Muscle of arm (tissue), 12 donors: ENCODE results near the gene KIRREL3. TPM values are rescaled to one million over a fixed set of nuclear protein-coding genes. Genes with fewer than 3 reads are reported as not detected.
A peak's percentile ranks its signal among the peaks of the same experiment; 100 is the strongest.

Experiments
- DNase-seq: peaks from one replicate; pipeline ENCODE4 v3.0.0-alpha.2; 2013
- polyA plus RNA-seq, 12 donors: library from polyadenylated mRNA; unstranded; fragments of 120-200 nt; gene quantifications; one replicate each; pipeline ENCODE4 v1.2.1, GENCODE V29; 2013; ENCODE audit not compliant: insufficient read length in 12 of 12

Gene KIRREL3
- polyA plus RNA-seq, 12 donors, result 0.43 to 2.4 (median 1.0) TPM; not detected in 2

DNA sequence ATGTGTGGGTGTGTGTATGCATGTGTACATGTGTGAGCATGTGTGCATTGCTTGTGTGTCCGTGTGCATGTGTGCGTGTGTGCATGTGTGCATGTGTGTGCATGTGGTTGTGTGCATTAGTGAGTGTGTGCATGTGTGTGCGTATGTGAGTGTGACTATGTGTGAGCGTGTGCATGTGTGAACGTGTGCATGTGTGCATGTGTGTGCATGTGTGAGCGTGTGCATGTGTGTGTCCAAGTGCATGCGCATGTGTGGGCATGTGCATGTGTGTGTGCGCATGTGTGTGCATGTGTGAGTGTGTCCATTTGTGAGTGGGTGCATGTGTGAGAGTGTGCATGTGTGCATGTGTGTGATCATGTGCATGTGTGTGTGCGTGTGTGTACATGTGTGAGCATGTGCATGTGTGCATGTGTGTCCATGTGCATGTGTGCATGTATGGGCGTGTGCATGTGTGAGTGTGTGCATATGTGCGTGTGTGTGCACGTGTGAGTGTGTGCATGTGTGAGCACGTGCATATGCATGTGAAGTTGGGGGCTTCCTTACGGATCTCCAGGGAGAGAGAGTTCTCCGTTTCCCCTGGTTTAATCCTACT, 549.3 kb downstream of the KIRREL3 start:
- no peak for DNase-seq

DNA sequence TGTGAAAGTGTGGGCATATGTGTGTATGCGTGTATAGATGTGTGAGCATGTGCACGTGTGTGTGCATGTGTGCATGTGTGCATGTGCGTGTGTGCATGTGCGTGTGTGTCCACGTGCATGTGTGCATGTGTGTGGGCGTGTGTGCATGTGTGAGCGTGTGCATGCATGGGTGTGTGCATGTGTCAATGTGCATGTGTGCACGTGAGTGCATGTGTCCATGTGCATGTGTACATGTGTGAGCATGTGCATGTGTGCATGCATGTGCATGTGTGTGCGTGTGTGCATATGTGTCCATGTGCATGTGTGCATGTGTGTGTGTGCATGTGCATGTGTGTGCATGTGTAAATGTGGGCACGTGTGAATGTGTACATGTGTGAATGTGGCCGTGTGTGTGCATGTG, 549.8 kb downstream of the KIRREL3 start:
- DNase-seq, result no peak

DNA sequence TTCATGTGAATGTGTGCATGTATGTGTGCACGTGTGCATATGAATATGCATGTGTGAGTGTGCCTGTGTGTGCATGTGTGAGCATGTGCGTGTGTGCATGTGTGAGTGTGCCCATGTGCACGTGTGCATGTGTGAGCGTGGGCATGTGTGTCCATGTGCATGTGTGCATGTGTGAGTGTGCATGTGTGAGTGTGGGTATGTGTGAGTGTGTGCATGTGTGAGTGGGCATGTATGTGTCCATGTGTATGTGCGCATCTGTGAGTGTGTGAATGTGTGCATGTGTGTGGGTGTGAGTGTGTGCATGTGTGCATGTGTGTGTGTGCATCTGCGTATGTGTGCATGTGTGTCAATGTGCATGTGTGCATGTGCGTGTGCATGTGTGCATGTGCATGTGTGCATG, 550.4 kb downstream of the KIRREL3 start:
- no peak for DNase-seq

DNA sequence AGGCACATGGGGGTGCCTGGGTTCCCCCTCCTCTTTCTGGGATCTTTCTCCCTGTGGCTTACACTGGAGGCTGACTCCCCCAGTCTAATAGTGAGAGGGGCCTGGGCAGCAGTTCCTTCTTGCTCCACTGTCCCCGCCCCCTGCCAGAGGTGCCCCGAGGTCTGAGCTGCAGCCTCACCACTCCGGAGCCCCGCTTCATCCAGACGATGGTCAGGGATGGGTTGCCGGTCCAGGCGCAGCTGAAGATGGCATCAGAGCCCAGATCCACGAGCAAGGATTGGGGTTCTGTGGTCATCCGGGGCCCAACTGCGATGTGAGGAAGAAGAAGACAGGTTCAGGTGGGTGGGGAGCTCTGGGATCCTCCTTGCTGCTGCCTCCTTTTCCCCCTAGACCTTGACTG, 554.0 kb downstream of the KIRREL3 start:
- no peak for DNase-seq

DNA sequence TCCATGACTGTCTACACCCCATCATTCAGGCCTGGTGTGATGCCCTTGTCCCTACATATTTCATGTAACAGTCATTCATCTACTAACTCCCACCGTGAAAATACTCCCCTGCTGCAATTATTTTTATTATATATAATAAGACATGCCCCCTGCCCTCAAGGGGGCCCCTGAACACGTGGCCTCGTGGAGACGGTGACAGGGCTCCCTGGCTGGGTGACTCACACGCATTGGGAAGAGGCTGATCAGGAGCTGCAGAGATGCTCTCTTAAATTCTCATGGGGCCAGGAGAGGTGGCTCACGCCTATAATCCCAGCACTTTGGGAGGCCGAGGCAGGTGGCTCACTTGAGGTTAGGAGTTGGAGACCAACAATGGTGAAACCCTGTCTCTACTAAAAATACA, 556.5 kb downstream of the KIRREL3 start:
- DNase-seq, result no peak

DNA sequence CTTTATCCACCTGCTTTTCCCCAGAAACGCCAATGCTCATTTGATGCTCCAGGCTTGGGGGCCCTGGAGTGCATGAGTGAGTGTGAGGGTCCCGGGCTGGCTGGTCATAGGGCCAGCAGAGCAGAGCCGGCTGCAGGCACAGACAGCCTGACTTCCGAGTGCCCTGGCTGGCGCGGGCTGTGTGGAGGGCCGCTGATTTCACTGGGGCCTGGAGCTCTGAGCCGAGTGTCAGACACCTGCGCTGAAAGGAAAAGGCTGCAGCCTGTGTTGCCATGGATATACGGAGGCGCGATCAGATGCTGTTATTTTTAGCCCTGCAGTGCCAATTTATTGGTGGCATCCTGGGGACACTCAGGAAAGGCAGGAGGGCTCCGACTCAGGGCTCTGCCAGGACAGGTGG, 557.5 kb downstream of the KIRREL3 start:
- no peak for DNase-seq

DNA sequence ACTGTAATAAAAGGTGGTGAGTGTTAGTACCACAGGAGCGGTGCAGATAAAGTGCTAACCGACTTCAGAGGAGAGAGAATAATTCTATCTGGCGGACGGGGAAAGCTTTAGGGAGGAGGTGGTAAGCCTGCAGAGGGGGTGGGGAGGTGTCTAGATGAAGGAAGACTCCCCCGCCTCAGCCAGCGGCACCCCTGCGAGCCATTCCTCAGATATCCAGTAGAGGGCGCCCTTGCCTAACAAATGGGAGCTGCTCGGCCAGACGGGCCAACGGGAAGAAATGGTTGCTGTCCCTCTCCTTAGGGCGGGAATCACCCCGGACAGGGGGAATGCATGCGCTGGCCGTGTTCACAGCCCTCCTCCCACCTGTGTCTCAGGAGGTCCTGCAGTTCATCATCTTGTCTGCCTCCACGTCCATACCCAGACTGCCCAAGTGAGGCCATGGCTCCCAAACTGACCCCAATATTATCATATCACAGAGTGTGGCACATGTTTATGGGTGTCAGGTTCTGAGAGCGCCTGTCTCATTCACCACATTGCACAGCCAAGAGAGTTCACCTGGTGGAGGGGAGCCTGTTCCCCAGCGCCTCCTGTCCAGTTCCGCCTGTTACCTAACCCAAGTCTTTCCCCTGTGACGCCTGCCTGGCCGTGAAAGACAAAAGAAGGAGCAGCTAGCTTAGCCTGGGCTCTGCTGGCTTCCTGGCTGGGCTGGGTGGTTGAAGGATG, 559.6 kb downstream of the KIRREL3 start:
- DNase-seq, result peak; percentile 81

DNA sequence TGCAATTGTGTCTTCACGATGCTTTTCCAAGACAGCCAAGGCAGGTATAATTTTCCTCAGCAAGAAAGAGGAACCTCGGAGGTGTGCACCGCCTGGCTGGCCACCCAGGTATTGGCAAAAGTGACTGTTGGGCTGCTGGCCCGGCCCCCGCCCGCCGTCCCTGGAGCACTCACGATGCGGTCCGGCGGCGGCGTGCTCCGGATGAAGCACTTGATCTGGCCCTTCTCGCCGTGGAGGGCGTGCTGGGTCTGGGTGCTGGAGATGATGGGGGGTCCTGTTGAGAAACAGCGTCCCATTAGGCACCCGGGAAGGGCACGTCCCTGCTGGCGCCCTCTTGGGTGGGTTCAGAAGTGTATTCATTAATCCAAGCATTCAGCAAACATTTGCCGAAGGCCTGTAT, 560.3 kb downstream of the KIRREL3 start:
- no peak for DNase-seq

DNA sequence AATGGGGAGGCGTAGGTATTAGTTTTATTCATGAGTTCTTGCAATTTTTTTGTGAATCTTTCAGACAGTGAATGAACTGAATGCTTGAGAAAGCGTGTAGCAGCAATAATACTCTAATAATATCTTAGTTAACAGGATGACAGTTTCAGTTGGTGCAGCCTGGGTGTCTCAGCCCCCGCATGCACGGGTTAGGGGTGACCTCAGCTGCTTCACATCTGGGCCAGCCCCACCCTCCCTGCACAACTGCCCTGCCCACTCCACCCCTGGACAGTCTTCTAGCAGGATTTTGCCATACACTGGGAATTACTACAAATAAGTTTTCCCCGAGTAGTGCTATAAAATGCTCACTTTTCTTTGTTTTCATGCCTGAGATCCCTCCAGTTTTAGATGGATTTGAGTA, 561.9 kb downstream of the KIRREL3 start:
- no peak for DNase-seq

DNA sequence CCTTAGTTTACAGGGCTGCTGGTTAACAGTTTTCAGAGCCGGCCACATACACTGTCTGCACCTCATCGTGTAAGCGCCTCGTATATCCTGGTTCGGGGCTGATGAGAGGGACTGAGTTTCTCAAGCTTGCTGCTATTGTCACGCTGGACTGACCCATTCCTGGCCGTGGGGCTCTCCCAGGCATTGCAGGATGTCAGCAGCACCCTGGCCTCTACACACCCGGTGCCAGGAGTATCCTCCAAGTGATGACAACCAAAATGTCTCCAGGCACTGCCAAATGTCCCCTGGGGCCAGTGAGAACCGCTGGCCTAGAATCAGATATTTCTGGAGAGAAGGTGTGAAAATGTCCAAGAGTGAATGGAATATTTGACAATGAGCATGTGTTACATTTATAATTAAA, 562.3 kb downstream of the KIRREL3 start:
- no peak for DNase-seq

DNA sequence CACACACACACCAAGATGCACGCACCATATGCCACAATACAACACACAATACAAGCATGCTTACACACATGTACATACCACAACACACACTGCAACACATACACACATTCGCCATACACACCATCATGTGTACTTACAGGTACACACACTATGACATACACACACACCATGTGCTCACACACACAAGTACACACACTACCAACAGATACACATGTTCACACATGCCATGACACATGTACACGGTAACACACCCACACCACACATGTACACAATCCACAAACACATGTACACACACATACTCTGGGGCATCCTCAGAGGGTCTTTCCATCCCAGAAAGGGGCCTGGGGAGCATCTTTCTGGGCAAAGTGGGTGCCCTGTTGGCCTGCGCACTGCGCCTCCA, 562.8 kb downstream of the KIRREL3 start:
- no peak for DNase-seq

DNA sequence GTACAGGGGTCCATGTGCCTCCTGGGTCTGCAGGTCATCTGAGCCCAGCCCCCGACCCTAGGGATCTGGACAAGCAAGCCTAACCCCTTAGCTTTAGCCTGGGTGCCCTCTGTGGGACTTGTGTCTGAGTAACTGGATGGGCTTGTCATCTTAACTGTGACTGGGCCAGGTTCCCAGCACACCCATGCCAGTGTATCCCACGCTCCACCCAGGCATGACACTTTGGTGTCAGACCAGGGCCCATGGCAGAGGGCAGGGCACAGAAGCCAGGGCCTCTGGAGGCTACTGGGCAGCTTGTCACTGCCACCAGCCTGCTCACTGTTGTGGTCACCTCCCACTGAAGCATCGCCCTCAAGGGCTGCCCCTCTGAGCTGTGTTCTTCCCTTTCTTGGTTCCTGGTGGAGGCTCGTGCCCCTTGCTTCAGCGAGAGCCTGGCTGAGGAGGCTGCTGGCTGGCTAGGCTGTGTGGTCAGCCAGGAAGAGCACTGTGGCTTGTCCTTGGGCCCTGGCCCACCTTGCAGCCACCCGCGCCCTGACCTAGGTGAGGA, 564.3 kb downstream of the KIRREL3 start:
- no peak for DNase-seq

DNA sequence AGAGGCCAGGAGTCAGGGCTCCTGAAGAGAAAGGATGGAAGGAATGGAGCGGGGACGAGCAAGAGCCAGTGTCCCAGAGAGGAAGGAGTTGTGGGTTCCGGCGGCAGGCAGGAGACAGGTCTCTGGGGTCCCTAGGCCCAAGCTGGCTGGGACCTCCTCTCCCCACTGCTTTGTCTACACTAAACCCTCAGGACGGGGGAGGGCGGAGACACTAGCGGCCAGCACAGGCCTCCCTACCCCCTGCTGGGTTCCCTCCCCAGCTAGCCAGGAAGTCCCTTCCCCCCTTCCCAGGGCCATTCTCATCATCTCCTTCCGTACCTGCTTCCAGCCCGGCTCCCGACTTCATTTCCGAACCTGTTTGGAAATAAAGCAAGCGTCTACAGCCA, 565.6 kb downstream of the KIRREL3 start:
- no peak for DNase-seq

DNA sequence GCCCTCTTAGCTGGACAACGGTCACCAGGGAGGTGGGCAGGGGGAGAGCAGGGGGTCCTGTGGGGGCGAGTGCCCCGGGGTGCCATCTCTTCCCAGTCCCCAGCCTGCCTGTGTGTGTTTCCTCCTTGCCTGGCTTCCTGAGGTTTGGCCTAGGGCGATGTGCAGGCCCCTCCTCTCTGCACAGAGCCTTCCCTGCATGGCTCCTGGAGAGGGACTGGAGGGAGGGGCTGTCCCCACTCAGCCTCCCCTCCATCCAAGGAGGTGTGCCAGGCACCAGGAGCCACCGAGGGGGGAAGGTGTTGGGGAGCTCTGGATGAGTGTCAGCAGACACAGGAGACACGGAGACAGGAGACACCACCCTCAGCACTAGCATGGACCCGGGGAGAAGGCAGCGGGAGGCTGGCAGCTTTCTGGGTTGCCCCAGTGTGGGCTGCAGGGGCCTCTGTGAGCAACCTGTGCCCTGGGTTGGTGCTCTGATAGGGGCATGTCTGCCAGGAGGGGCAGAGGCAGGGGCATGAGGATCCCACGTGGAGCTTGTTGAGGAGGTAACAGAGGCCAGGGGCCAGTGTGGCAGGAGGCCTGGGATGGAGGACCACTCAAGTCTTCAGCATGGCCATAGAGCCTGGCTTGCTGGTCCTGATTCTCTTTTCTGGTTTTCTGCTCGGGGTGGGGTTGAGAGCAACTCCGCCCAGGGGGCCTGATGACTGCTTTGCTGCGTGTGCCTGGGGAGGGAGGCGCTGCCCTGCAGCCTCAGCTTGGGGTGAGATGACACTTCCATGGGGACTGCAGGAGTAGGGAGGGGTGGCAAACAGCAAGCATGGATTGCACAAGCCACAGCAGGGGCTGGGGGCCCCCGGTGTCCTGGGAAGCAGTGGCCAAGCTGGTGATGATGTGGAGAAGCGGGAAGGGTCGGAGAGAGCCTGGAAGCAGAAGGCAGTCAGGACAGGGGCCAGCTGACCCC, 566.3 kb downstream of the KIRREL3 start:
- no peak for DNase-seq

DNA sequence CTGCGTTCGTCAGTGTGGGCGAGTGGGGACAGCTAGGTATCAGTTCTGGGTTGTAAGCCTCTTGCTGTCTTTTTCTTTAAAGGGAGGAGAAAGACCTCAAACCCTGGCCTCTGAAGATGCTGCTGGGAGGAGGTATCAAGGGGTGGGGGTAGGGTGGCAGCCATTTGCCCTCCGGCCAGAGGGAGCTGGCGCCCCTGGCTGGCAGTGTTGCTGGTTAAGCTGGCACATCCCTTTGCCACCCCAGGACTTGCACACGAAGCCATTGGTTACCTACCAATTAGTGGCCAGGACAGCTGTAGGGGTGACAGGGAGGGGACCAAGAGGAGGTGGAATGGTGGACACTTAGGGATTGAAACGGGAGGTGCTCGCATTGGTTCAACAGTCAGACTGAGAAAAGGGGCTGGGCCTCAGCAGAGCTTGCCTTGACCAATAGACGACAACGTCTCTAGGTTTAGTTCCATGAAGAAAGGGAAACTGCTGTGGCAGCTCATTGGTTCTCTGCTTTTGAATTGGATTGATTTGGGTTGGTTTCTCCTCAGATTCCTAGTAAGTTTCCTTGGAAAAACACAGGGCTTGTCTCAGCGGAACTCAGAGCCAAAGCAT, 567.2 kb downstream of the KIRREL3 start:
- no peak for DNase-seq

DNA sequence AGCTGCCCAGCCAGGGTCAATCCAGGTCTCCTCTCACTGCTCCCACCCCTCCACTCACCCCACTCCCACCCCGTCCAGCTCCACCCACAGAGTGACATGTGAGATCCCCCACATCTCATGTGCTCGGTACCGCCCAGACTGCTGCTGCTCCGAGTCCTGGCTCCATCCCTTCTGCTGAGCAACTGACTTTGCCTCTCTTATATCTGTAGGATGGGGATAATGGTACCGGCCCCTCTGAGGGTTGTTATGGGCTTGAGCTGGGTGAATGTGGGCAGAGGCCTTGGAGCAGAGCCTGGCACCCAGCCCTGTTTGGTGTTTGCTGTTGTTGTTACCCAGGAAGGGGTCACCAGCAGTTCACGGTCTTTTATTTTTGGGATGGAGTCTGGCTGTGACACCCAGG, 568.0 kb downstream of the KIRREL3 start:
- no peak for DNase-seq

DNA sequence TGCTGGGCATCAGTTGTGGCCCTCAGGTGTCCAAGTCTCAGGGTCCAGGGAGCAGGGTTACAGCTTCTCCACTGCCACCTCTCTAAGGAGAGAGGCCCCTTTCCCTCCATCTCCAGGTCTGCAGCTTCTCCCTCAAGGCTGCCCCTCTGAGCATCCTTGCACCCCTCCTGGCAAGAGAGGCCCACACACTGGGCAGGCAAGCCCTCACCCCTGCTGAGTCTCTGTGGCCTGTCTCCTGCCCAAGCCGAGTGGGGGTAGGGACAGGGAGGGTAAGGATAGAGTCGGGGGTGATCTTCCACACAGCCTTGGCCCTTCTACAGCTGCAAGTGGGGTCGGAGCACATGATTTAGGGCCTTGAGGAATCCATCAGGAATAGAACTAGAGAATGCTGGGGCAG, 568.5 kb downstream of the KIRREL3 start:
- no peak for DNase-seq

DNA sequence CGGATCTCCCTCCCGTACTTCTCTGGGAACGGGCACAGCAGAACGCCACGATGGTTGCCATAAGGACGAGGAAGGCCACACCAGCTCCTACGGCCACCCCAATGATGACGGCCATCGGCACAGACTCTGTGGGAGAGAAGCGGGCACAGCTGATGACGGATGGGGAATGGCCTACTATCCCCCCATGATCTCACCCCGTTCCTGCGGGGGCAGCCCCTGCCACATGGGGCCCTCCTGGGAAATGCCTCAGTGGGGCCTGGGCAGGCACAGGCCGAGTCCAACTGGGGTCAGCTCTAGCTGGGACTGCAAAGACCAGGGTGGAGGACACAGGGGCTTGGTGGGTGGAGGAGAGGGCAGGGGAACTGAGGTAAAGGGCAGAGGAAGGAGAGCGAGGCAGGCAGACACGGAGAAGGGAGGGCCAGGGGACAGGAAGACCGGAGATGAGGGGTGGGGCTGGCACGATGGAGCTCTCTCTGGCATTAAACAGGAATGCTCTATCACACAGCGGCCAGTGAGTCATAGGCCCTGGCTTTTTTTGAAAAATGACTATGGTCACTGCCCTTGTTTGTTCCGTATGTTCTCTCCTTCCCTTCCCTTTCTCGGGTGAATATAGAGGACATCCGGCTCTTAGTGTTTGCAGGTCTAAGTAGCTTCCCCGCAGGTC, 569.0 kb downstream of the KIRREL3 start:
- no peak for DNase-seq

DNA sequence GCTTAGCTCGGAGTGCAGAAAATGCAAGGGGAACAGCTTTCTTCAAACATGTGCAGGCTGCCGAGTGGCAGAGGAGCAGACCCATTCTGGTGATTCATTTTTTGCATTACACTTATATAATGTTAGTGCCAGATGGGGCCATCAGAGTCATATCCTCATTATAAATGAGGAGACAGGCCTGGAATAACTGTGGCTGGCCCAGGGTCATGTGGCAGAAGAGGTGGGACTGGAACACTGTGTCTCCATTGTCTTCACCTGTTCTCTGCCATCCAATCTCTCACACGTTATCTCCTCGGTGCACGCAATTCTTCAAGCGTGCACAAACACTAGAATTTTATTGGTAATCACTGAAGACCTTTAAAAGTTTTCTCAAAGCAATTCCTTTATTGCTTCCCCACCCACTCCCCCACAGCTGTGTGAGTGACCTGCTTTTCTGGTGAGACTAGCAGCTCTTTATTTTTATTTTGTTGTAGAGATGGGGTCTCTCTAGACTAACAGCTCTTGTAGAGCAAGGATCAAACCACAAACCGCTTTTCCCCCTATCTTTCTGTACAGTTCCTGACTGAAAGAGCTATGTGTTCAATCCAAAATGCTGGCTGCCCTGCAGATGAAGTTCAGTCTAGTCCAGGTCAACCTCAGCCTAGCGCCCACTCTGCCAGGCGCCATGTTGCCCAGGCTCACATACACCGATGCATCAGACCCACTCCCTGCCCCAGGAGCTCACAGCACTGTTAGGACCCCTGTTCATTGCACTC, 569.8 kb downstream of the KIRREL3 start:
- no peak for DNase-seq

DNA sequence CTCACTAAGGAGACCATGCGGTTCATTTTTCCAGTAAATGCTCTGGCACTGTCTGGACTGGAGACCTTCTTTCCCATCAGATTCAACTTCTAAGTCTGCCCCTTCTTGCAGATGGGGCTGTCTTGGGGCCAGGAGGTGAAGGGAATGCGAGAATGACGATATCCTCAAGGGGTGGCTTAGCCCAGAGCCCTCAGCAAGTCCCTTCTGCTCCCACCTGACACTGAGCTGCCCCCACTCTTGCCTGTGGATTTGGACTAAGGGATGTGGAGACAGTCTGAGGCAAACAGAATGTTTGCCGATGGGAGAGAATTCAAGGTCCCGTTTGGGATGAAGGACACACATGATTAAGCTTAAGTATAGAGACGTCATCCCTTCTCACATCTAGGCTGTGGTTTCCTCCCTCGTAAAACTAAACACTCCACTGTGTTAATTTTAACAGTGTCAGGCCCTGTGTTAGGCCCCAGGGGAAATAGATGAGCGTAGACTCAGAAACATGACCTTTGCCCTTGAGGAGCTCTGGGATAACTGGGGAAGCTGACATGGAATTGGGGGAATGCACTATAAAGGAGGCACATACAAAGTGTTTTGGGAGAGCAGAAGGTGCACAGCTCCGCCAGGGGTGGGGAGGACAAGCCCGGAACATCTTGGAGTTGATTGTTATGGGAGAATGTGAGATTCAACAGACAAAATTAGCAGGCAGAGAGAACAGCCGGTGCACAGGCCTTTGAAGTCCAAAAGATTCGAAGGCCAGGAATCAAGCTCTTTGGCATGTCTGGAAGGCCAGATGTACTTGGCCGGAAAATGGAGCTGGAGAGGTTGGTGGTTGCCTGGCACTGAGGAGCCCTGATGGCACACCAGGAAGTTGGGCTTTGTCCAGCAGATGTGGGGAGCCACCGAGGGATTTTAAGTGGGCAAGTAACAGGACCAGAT, 573.5 kb downstream of the KIRREL3 start:
- no peak for DNase-seq
